ENCODE measurements around the gene ITGB5. TPM values are rescaled to one million over a fixed set of nuclear protein-coding genes. Genes with fewer than 3 reads are reported as not detected.

Gene ITGB5
- total RNA-seq, 4 donors from 2014 or later, result 79.2 to 122 (median 110) TPM

DNA sequence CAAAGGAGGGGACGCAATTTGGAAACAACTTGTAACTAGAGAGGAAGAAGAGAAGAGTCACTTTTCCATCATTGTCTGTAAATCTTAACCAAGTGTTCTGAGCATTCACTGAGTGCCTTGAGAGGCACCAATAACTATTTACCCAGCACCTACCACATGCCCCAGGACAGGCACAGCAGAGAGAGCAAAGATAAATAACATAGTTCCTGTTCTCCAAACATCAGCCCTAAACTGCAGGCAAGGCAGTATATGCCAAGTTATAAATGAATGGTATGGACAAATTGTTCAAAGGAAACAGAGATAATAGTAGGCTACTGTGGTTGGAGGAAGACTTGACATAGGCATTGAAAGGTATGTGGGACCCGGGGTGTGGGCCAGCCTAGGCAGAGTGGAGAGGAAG is 45.6 kb downstream of the ITGB5 start:
- H3K4me1 ChIP-seq, result peaks cover 15 to 21% of the 10 kb centered on the region in 2 donors
- no peak for DNase-seq
- 93 to 96% methylated on average over 2 of the region's 2 CpGs for WGBS, 2 donors
- intact Hi-C loops (cut with DNase I), result no loop called here
- H3K36me3 ChIP-seq, result no peaks in the 10 kb centered on the region
- TF ChIP-seq, protein P1, sequence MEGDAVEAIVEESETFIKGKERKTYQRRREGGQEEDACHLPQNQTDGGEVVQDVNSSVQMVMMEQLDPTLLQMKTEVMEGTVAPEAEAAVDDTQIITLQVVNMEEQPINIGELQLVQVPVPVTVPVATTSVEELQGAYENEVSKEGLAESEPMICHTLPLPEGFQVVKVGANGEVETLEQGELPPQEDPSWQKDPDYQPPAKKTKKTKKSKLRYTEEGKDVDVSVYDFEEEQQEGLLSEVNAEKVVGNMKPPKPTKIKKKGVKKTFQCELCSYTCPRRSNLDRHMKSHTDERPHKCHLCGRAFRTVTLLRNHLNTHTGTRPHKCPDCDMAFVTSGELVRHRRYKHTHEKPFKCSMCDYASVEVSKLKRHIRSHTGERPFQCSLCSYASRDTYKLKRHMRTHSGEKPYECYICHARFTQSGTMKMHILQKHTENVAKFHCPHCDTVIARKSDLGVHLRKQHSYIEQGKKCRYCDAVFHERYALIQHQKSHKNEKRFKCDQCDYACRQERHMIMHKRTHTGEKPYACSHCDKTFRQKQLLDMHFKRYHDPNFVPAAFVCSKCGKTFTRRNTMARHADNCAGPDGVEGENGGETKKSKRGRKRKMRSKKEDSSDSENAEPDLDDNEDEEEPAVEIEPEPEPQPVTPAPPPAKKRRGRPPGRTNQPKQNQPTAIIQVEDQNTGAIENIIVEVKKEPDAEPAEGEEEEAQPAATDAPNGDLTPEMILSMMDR (IDR thresholded peaks at IDR 0.05), result no peak
- no peak overlapping the region for H3K27ac ChIP-seq
- H3K9me3 ChIP-seq, result no peaks in the 10 kb centered on the region
- no peaks in the 10 kb centered on the region for H3K27me3 ChIP-seq
- H3K4me3 ChIP-seq (replicated peaks in 1 of 3), result no peak overlapping the region

GRCh38 chr3:124840331-124840730 is 46.8 kb downstream of the ITGB5 start:
- intact Hi-C loops (cut with DNase I), result no loop called here
- Histone ChIP-seq H3K4me3 (replicated peaks in 1 of 3) (no peak overlapping the region), H3K4me1 (peaks cover 11 to 25% of the 10 kb centered on the region in 2 donors), H3K9me3 (no peaks in the 10 kb centered on the region), H3K36me3 (no peaks in the 10 kb centered on the region), H3K27ac (no peak overlapping the region), H3K27me3 (no peaks in the 10 kb centered on the region)
- TF ChIP-seq, protein P1 (IDR thresholded peaks at IDR 0.05), result no peak
- TF ChIP-seq POLR2A (IDR thresholded peaks at IDR 0.05), result no peak
- 89 to 96% methylated on average over 2 of the region's 2 CpGs for WGBS, 2 donors
- no peak for DNase-seq

DNA sequence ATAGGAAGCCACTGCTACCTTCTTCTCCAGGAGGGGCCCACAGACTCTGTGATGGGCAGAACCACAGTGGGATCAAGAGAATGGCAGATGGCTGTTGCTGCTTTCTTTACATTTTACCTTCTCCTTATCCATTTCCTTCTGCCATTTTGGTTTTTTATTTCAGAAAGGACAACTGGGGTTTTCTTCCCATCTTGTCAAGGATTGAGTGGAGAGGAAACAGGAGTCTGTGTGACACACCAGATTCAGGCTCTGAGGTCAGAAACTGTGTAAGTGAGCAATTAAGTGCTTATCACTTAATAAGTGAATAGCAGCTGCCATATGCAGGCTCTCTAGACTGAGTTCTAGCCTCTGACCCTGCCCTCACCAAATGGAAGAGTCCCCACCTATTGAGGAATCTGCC is 47.3 kb downstream of the ITGB5 start:
- H3K27me3 ChIP-seq, result no peaks in the 10 kb centered on the region
- TF ChIP-seq, protein P1 (IDR thresholded peaks at IDR 0.05), result no peak
- no peak for TF ChIP-seq POLR2A (IDR thresholded peaks at IDR 0.05)
- peaks cover 8 to 25% of the 10 kb centered on the region in 2 donors for H3K4me1 ChIP-seq
- DNase-seq, result no peak
- no peak overlapping the region for H3K4me3 ChIP-seq (replicated peaks in 1 of 3)
- no peaks in the 10 kb centered on the region for H3K9me3 ChIP-seq
- intact Hi-C loops (cut with DNase I), result no loop called here
- H3K27ac ChIP-seq, result no peak overlapping the region
- H3K36me3 ChIP-seq, result no peaks in the 10 kb centered on the region

DNA sequence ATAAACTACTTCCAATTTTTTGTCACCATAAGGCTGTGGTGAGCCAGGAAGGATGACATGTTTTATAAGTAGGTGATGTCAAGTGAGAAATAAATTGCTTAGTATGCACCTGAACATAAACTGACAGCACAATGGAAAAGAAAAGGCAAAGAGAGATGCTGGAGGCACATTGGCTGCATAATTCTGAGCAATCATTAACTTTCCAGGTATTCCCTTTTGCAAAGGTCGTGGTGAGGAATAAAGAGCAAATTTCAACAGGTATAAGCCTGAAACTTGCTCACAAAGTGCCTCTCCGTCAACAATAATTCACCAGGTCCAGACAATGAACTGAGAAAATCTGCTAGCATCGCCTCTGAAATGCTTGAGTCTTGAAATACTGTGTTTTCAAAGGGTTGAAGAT is 48.2 kb downstream of the ITGB5 start:
- H3K4me3 ChIP-seq (replicated peaks in 1 of 3), result no peak overlapping the region
- 91 to 94% methylated on average over 3 of the region's 3 CpGs for WGBS, 2 donors
- H3K27me3 ChIP-seq, result no peaks in the 10 kb centered on the region
- no peak for DNase-seq
- no peaks in the 10 kb centered on the region for H3K36me3 ChIP-seq
- H3K9me3 ChIP-seq, result no peaks in the 10 kb centered on the region
- intact Hi-C loops (cut with DNase I), result no loop called here
- peaks cover 8 to 27% of the 10 kb centered on the region in 2 donors for H3K4me1 ChIP-seq
- TF ChIP-seq, protein P1 (IDR thresholded peaks at IDR 0.05), result no peak
- no peak for TF ChIP-seq POLR2A (IDR thresholded peaks at IDR 0.05)
- H3K27ac ChIP-seq, result peak overlapping the region in 1 of 3 donors; percentile 72

DNA sequence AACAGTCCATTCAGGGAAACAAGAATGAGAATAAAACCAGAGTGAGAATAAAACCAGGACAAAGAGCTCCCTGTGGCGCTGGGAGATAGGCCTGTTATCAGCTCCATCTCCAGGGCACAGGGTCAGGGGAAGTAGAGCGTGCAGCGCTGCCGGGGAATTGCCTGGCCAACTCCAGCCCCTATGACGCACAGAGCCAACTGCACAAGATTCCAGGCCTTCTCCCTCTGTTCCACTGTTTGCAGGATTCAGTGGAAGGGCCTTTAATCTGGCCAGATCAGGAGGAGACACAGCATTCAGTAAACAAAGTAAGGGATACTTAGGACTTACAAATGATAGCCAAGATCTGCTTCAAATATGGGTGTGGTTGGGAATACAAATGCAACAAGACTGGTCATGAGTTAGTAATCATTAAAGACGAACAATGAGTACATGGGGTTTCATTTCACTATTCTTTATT is 49.4 kb downstream of the ITGB5 start:
- TF ChIP-seq POLR2A (IDR thresholded peaks at IDR 0.05), result no peak
- TF ChIP-seq, protein P1 (IDR thresholded peaks at IDR 0.05), result no peak
- no peak overlapping the region for H3K4me3 ChIP-seq (replicated peaks in 1 of 3)
- no peaks in the 10 kb centered on the region for H3K36me3 ChIP-seq
- H3K4me1 ChIP-seq, result peaks cover 8 to 34% of the 10 kb centered on the region in 2 donors
- H3K27me3 ChIP-seq, result no peaks in the 10 kb centered on the region
- intact Hi-C loops (cut with DNase I), result no loop called here
- H3K27ac ChIP-seq, result peak overlapping the region; percentile 39 to 72 (median 58)
- peak in 1 of 2 donors; percentile 17 for DNase-seq
- WGBS, 2 donors, result 65 to 68% methylated on average over 6 of the region's 6 CpGs
- H3K9me3 ChIP-seq, result no peaks in the 10 kb centered on the region
